K562 (cell line): ENCODE measurements around the gene PDE4D. TPM values are rescaled to one million over a fixed set of nuclear protein-coding genes. Genes with fewer than 3 reads are reported as not detected.

Experiments used
- ATAC-seq: fragments of 200-7000 bp; cut with Tn5 transposase; 3 replicates; pipeline ENCODE4 v1.9.1; 2020; ENCODE audit warnings: moderate library complexity
- BruUV-seq: library from RNA; stranded (reverse); fragments of 400-500 nt; replicated peaks from 2 replicates; lab custom pipeline; 2021; lab: Mats Ljungman, UMichigan
- CTCF ChIA-PET: fragments of 300-600 bp; formaldehyde crosslinking; extraction: SDS; loops from one replicate; lab custom pipeline; 2021; ENCODE audit warnings: low intra/inter-chr PET ratio; lab: Yijun Ruan, JAX
- POLR2A ChIA-PET: fragments of 300-600, 350-650 bp; sonication (Branson Sonifier 250); formaldehyde crosslinking; extraction: SDS; loops from one replicate; lab custom pipeline; 2021; ENCODE audit warnings: antibody characterized with exemption, inconsistent platforms; lab: Yijun Ruan, JAX
- DNase-seq, 4 experiments: peaks; one replicate each; pipeline versions ENCODE4 v3.0.0 to v3.0.0-alpha.2; 2011 to 2018; ENCODE audit warnings: low spot score in 3 of 4, mixed read lengths in 3 of 4; ENCODE audit errors: extremely low read depth in 1 of 4
- FAIRE-seq: peaks from 2 replicates; lab custom pipeline; 2011; peaks lifted over from hg19 to GRCh38; lab: Jason Lieb, UNC
- H2AFZ ChIP-seq: 2 replicates; pipeline ENCODE4 v1.6.0; 2011; ENCODE audit warnings: low read depth, low read length, control low read depth, inconsistent platforms
- H3K27ac ChIP-seq: fragments of 200-600 bp; 3 replicates; pipeline ENCODE4 v1.8.0; 2011; ENCODE audit warnings: low read depth, mild to moderate bottlenecking, control low read depth, inconsistent platforms, low read length, moderate library complexity, mixed read lengths; ENCODE audit errors: extremely low read depth
- H3K27me3 ChIP-seq, 2 experiments: fragments of 300-600 bp in 1 of 2; 2 replicates in 1 of 2; 3 replicates in 1 of 2; pipeline versions ENCODE4 v1.6.0 to v1.8.0; 2011; ENCODE audit warnings: inconsistent platforms in 2 of 2, low read length in 2 of 2, mild to moderate bottlenecking in 1 of 2, mixed read lengths in 1 of 2, moderate library complexity in 1 of 2; ENCODE audit not compliant: control insufficient read depth in 2 of 2, insufficient read depth in 2 of 2
- H3K36me3 ChIP-seq: fragments of 300-600 bp; 3 replicates; pipeline ENCODE4 v1.8.0; 2011; ENCODE audit warnings: mild to moderate bottlenecking, low read length, inconsistent platforms; ENCODE audit not compliant: control insufficient read depth, insufficient read depth
- H3K4me1 ChIP-seq, 2 experiments: fragments of 200-600 bp in 1 of 2; replicated peaks in 1 of 2; 2 replicates in 1 of 2; 3 replicates in 1 of 2; pipeline versions ENCODE4 v1.5.1 to v1.8.0; 2011; ENCODE audit warnings: inconsistent platforms in 2 of 2, low read length in 2 of 2, mild to moderate bottlenecking in 1 of 2, mixed read lengths in 1 of 2, moderate library complexity in 1 of 2; ENCODE audit not compliant: control insufficient read depth in 2 of 2, insufficient read depth in 2 of 2
- H3K4me2 ChIP-seq: 2 replicates; pipeline ENCODE4 v1.6.1; 2011; ENCODE audit warnings: low read length, control low read depth, inconsistent platforms, mixed read lengths; ENCODE audit not compliant: insufficient read depth
- H3K4me3 ChIP-seq: fragments of 200-600 bp; sonication (generic), shearing (Covaris generic); 2 replicates; pipeline ENCODE4 v1.5.1; 2016; ENCODE audit warnings: control low read depth, inconsistent platforms
- H3K79me2 ChIP-seq: fragments of 200-600 bp; 3 replicates; pipeline ENCODE4 v1.8.0; 2011; ENCODE audit warnings: low read length, inconsistent platforms; ENCODE audit not compliant: control insufficient read depth, insufficient read depth
- H3K9ac ChIP-seq, 2 experiments: 2 replicates each; pipeline versions ENCODE4 v1.6.0 to v1.6.1; 2011; ENCODE audit warnings: low read depth in 2 of 2, low read length in 2 of 2, control low read depth in 1 of 2, inconsistent platforms in 1 of 2, mild to moderate bottlenecking in 1 of 2, mixed read lengths in 1 of 2; ENCODE audit not compliant: insufficient read depth in 1 of 2
- H3K9me1 ChIP-seq: one replicate; pipeline ENCODE4 v1.6.0; 2011; ENCODE audit warnings: inconsistent platforms, mild to moderate bottlenecking, low read length, moderate library complexity; ENCODE audit not compliant: control insufficient read depth, insufficient read depth
- H3K9me3 ChIP-seq: replicated peaks from 2 replicates; pipeline ENCODE4 v1.5.1; 2011; ENCODE audit warnings: low read depth, low read length, inconsistent platforms; ENCODE audit not compliant: control insufficient read depth, insufficient read depth
- H4K20me1 ChIP-seq: replicated peaks from 2 replicates; pipeline ENCODE4 v1.6.1; 2011; ENCODE audit warnings: low read length, inconsistent platforms, mixed read lengths; ENCODE audit not compliant: control insufficient read depth, insufficient read depth
- CBFB ChIP-seq: sonication (generic); formaldehyde crosslinking; IDR thresholded peaks from 2 replicates; pipeline ENCODE4 v1.4.0; 2020; ENCODE audit warnings: mild to moderate bottlenecking, missing genetic modification reagents
- COPS2 ChIP-seq: fragments of 450-650 bp; conservative IDR thresholded peaks from 2 replicates; pipeline ENCODE4 v1.6.1; 2016; ENCODE audit warnings: mild to moderate bottlenecking, moderate library complexity
- NCOA6 ChIP-seq: fragments of 450-650 bp; IDR thresholded peaks from 2 replicates; pipeline ENCODE4 v1.6.1; 2017; ENCODE audit warnings: mild to moderate bottlenecking
- PKNOX1 ChIP-seq: fragments of 450-650 bp; IDR thresholded peaks from 2 replicates; pipeline ENCODE4 v1.6.1; 2016
- RAD21 ChIP-seq, 2 experiments: fragments of 250-450 bp in 1 of 2; fragments of 450-650 bp in 1 of 2; sonication (Bioruptor Pico) in 1 of 2; formaldehyde crosslinking in 1 of 2; IDR thresholded peaks in 1 of 2; conservative IDR thresholded peaks in 1 of 2; 2 replicates each; pipeline versions ENCODE4 v1.4.0 to v1.8.0; 2020 to 2022; ENCODE audit warnings: mild to moderate bottlenecking in 2 of 2, moderate library complexity in 1 of 2
- RAD51 ChIP-seq: fragments of 450-650 bp; IDR thresholded peaks from 2 replicates; pipeline ENCODE4 v1.7.1; 2016; ENCODE audit warnings: low read depth, mild to moderate bottlenecking, borderline replicate concordance
- SIX5 ChIP-seq, 2 experiments: IDR thresholded peaks; 2 replicates each; pipeline ENCODE4 v1.6.1; 2011; ENCODE audit warnings: low read length in 2 of 2, borderline replicate concordance in 1 of 2, low read depth in 1 of 2, mild to moderate bottlenecking in 1 of 2, moderate library complexity in 1 of 2; ENCODE audit not compliant: insufficient read depth in 1 of 2
- TAF15 ChIP-seq: fragments of 200-400 bp; formaldehyde crosslinking; IDR thresholded peaks from 2 replicates; pipeline ENCODE4 v1.6.1; 2017; ENCODE audit warnings: mild to moderate bottlenecking, low read depth, low read length, moderate library complexity
- TEAD1 ChIP-seq, 2 experiments: fragments of 450-650 bp in 1 of 2; sonication (generic) in 1 of 2; formaldehyde crosslinking; IDR thresholded peaks; 2 replicates each; pipeline versions ENCODE4 v1.4.0 to v1.8.0; 2020 to 2022; ENCODE audit warnings: mild to moderate bottlenecking in 2 of 2, missing genetic modification reagents in 1 of 2
- THRAP3 ChIP-seq: fragments of 450-650 bp; IDR thresholded peaks from 2 replicates; pipeline ENCODE4 v1.6.1; 2016; ENCODE audit warnings: mild to moderate bottlenecking, inconsistent platforms, borderline replicate concordance
- ZBTB49 ChIP-seq: sonication (generic); formaldehyde crosslinking; IDR thresholded peaks from 2 replicates; pipeline ENCODE4 v1.8.0; 2022; ENCODE audit warnings: missing genetic modification reagents, mild to moderate bottlenecking, borderline replicate concordance
- ZNF431 ChIP-seq: sonication (generic); formaldehyde crosslinking; IDR thresholded peaks from 2 replicates; pipeline ENCODE4 v1.8.0; 2022; ENCODE audit warnings: mild to moderate bottlenecking, missing genetic modification reagents
- ZNF583 ChIP-seq: fragments of 250-450 bp; sonication (Bioruptor Pico); IDR thresholded peaks from 2 replicates; pipeline ENCODE4 v1.4.0; 2020
- WGBS: fragments of 100-300 bp; shearing (Covaris generic); methylation state at CpG from one replicate; pipeline ENCODE4 v1.1.6; 2016; ENCODE audit warnings: low coverage, mixed read lengths; ENCODE audit not compliant: insufficient coverage; ENCODE audit errors: missing lambda C conversion rate; 5-methylcytosine and 5-hydroxymethylcytosine counted together
- in situ Hi-C: fragments of 300-500 bp; cut with MboI; formaldehyde crosslinking; loops from 4 replicates; pipeline ENCODE4 v1.15.0; 2018; ENCODE audit warnings: inconsistent platforms, mixed read lengths
- intact Hi-C: fragments of 100-400 bp; cut with micrococcal nuclease; formaldehyde crosslinking; loops from 2 replicates; pipeline ENCODE4 v1.14.2; 2022
- polyA plus RNA-seq, 8 experiments: library from polyadenylated mRNA; depleted of rRNA in 4 of 8; stranded (reverse) in 5 of 8; unstranded in 3 of 8; fragments of >200 nt; fragmentation: Nextera tagmentation in 2 of 8; fragmentation: Illumina TruSeq in 1 of 8; extraction: Ambion mirVana in 2 of 8; extraction: Trizol in 1 of 8; gene quantifications; 2 replicates each; pipeline versions ENCODE4 v1.2.1 to v1.2.3, GENCODE V29; 2011 to 2014; ENCODE audit warnings: inconsistent platforms in 1 of 8, missing spikeins in 1 of 8
- total RNA-seq, 7 experiments: library from RNA; depleted of rRNA in 6 of 7; stranded (reverse); fragments of >200 nt in 6 of 7; fragmentation: Illumina TruSeq in 2 of 7; extraction: Trizol in 2 of 7; gene quantifications; 2 replicates each; pipeline versions ENCODE4 v1.2.1 to v1.2.3, GENCODE V29; 2011 to 2021; ENCODE audit warnings: low replicate concordance in 1 of 7
- TF ChIP-seq, protein P1 (sequence below): fragments of 450-650 bp; IDR thresholded peaks from 2 replicates; pipeline ENCODE4 v1.6.1; 2016; ENCODE audit warnings: missing biosample characterization, missing genetic modification characterization
- TF ChIP-seq, protein P2 (sequence below), 2 experiments: fragments of 450-650 bp; IDR thresholded peaks; 2 replicates each; pipeline ENCODE4 v1.6.1; 2018; ENCODE audit warnings: mild to moderate bottlenecking in 2 of 2, low read depth in 1 of 2; ENCODE audit not compliant: partially characterized antibody in 2 of 2

The PDE4D gene
- total and polyA plus RNA-seq, 9 of the 15 experiments (the other 6 are each of a cell fraction or from before 2014, with no cell fraction given) = 0.04 to 0.46 (median 0.13) TPM

GRCh38 chr5:59416026-59416425 is 477.5 kb downstream of the PDE4D start:
- no peak for FAIRE-seq
- H3K9me3 ChIP-seq = no peaks in the 10 kb centered on the region
- ATAC-seq = no peak
- no peak overlapping the region for H3K27ac ChIP-seq
- H3K4me1 ChIP-seq = no peaks in the 10 kb centered on the region
- no peak for DNase-seq
- intact Hi-C loops (no loop called here), in situ Hi-C loops (no loop called here)
- H3K9me1 ChIP-seq = no peaks in the 10 kb centered on the region
- ChIA-PET POLR2A (no interaction called here), CTCF (no interaction called here)
- no peaks in the 10 kb centered on the region for H3K36me3 ChIP-seq
- H3K27me3 ChIP-seq = no peaks in the 10 kb centered on the region
- no peaks in the 10 kb centered on the region for H3K79me2 ChIP-seq
- WGBS = 0% methylated on average over 4 of the region's 4 CpGs
- no peak overlapping the region for H3K4me3 ChIP-seq
- no TSS peak for BruUV-seq
- no peak overlapping the region for H3K9ac ChIP-seq
- H3K4me2 ChIP-seq = no peak overlapping the region
- no peaks in the 10 kb centered on the region for H4K20me1 ChIP-seq
- H2AFZ ChIP-seq = no peak overlapping the region
- TF ChIP-seq RAD21 (CRISPR knock-in tag; conservative IDR thresholded peaks at IDR 0.05 in 1 of 2, IDR thresholded peaks at IDR 0.05 in 1 of 2) = no peak
- TF ChIP-seq NCOA6 = no peak
- no peak for TF ChIP-seq ZBTB49 (CRISPR knock-in tag)
- no peak for TF ChIP-seq RAD51
- no peak for TF ChIP-seq TEAD1 (CRISPR knock-in tag; IDR thresholded peaks at IDR 0.05)
- TF ChIP-seq, protein P1, sequence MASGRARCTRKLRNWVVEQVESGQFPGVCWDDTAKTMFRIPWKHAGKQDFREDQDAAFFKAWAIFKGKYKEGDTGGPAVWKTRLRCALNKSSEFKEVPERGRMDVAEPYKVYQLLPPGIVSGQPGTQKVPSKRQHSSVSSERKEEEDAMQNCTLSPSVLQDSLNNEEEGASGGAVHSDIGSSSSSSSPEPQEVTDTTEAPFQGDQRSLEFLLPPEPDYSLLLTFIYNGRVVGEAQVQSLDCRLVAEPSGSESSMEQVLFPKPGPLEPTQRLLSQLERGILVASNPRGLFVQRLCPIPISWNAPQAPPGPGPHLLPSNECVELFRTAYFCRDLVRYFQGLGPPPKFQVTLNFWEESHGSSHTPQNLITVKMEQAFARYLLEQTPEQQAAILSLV (tag) = no peak
- no peak for TF ChIP-seq CBFB
- TF ChIP-seq ZNF431 (CRISPR knock-in tag) = no peak
- TF ChIP-seq TAF15 = no peak
- TF ChIP-seq PKNOX1 = no peak
- TF ChIP-seq THRAP3 = no peak
- TF ChIP-seq ZNF583 (CRISPR knock-in tag) = no peak
- no peak for TF ChIP-seq COPS2
- no peak for TF ChIP-seq SIX5 (IDR thresholded peaks at IDR 0.05; ENCODE audit: borderline replicate concordance in 1 of 2, insufficient read depth in 1 of 2, low read depth in 1 of 2, low read length in 2 of 2)
- TF ChIP-seq, protein P2, sequence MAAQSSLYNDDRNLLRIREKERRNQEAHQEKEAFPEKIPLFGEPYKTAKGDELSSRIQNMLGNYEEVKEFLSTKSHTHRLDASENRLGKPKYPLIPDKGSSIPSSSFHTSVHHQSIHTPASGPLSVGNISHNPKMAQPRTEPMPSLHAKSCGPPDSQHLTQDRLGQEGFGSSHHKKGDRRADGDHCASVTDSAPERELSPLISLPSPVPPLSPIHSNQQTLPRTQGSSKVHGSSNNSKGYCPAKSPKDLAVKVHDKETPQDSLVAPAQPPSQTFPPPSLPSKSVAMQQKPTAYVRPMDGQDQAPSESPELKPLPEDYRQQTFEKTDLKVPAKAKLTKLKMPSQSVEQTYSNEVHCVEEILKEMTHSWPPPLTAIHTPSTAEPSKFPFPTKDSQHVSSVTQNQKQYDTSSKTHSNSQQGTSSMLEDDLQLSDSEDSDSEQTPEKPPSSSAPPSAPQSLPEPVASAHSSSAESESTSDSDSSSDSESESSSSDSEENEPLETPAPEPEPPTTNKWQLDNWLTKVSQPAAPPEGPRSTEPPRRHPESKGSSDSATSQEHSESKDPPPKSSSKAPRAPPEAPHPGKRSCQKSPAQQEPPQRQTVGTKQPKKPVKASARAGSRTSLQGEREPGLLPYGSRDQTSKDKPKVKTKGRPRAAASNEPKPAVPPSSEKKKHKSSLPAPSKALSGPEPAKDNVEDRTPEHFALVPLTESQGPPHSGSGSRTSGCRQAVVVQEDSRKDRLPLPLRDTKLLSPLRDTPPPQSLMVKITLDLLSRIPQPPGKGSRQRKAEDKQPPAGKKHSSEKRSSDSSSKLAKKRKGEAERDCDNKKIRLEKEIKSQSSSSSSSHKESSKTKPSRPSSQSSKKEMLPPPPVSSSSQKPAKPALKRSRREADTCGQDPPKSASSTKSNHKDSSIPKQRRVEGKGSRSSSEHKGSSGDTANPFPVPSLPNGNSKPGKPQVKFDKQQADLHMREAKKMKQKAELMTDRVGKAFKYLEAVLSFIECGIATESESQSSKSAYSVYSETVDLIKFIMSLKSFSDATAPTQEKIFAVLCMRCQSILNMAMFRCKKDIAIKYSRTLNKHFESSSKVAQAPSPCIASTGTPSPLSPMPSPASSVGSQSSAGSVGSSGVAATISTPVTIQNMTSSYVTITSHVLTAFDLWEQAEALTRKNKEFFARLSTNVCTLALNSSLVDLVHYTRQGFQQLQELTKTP (IDR thresholded peaks at IDR 0.05; ENCODE audit: low read depth in 1 of 2, partially characterized antibody in 2 of 2) = no peak
